NOMO-1 treated with dmso at 0.1 percent for 144 hours (cell line): ENCODE data around the gene GUK1.
"Not testable (repeated sequence)": the region's sequence is repeated elsewhere in the genome, so short reads cannot be mapped to it uniquely, and the experiment has no call there.

ENCODE experiments used
- DNase-seq: peaks from one replicate; lab custom pipeline; 2025; ENCODE audit not compliant: unreplicated experiment; lab: John Stamatoyannopoulos, UW

Gene GUK1

GRCh38 chr1:228175316-228176023, 35.4 kb downstream of the GUK1 start:
- no peak for DNase-seq

- DNase-seq: no peak
Observed at GRCh38 chr1:228176024-228176395, 35.9 kb downstream of the GUK1 start.

GRCh38 chr1:228176461-228177182, 36.5 kb downstream of the GUK1 start:
- no peak for DNase-seq

- DNase-seq: no peak
Observed at GRCh38 chr1:228177183-228177475, 37.0 kb downstream of the GUK1 start.

- no peak for DNase-seq
Observed at GRCh38 chr1:228177721-228178710, 37.9 kb downstream of the GUK1 start.

- no peak for DNase-seq
Observed at GRCh38 chr1:228178737-228179684, 38.9 kb downstream of the GUK1 start.

GRCh38 chr1:228180271-228180958, 40.3 kb downstream of the GUK1 start:
- no peak for DNase-seq

- no peak for DNase-seq
Observed at GRCh38 chr1:228180959-228181644, 41.0 kb downstream of the GUK1 start.

- DNase-seq: no peak
Observed at GRCh38 chr1:228181645-228182034, 41.6 kb downstream of the GUK1 start.

- DNase-seq: no peak
Observed at GRCh38 chr1:228182296-228183030, 42.4 kb downstream of the GUK1 start.

- no peak for DNase-seq
Observed at GRCh38 chr1:228184152-228184551, 44.1 kb downstream of the GUK1 start.

- DNase-seq: no peak
Observed at GRCh38 chr1:228185641-228185965, 45.5 kb downstream of the GUK1 start.

- not testable (repeated sequence) for DNase-seq
Observed at GRCh38 chr1:228188249-228188648, 48.2 kb downstream of the GUK1 start.

GRCh38 chr1:228190182-228190581, 50.1 kb downstream of the GUK1 start:
- no peak for DNase-seq

- DNase-seq: no peak
Observed at GRCh38 chr1:228190778-228191177, 50.7 kb downstream of the GUK1 start.

- DNase-seq: no peak
Observed at GRCh38 chr1:228194436-228194835, 54.4 kb downstream of the GUK1 start.

- DNase-seq: no peak
Observed at GRCh38 chr1:228194921-228195812, 55.1 kb downstream of the GUK1 start.
